ENCODE measurements around the gene LPIN1.

Gene LPIN1

GRCh38 chr2:11861044-11861443 lies 114.6 kb downstream of the LPIN1 start:
- H3K4me3 ChIP-seq (ENCODE audit: low read length): no peak overlapping the region
- no peak for TF ChIP-seq CTCF (conservative IDR thresholded peaks at IDR 0.05; ENCODE audit: low read length)
- DNase-seq (ENCODE audit: low read depth): no peak

- H3K4me3 ChIP-seq (ENCODE audit: low read length): no peak overlapping the region
- DNase-seq (ENCODE audit: low read depth): no peak
- no peak for TF ChIP-seq CTCF (conservative IDR thresholded peaks at IDR 0.05; ENCODE audit: low read length)
Observed at GRCh38 chr2:11862049-11862448, 115.6 kb downstream of the LPIN1 start.

GRCh38 chr2:11863103-11863502 lies 116.7 kb downstream of the LPIN1 start:
- TF ChIP-seq CTCF (conservative IDR thresholded peaks at IDR 0.05; ENCODE audit: low read length): no peak
- H3K4me3 ChIP-seq (ENCODE audit: low read length): no peak overlapping the region
- no peak for DNase-seq (ENCODE audit: low read depth)

- H3K4me3 ChIP-seq (ENCODE audit: low read length): peak overlapping the region; percentile 47
- DNase-seq (ENCODE audit: low read depth): peak; percentile 93
Observed at GRCh38 chr2:11863513-11864328, 117.3 kb downstream of the LPIN1 start.

GRCh38 chr2:11864724-11865123 lies 118.3 kb downstream of the LPIN1 start:
- H3K4me3 ChIP-seq (ENCODE audit: low read length): no peak overlapping the region
- TF ChIP-seq CTCF (conservative IDR thresholded peaks at IDR 0.05; ENCODE audit: low read length): no peak
- DNase-seq (ENCODE audit: low read depth): no peak

More at GRCh38 chr2:11863513-11864328, 117.3 kb downstream of the LPIN1 start:
- peak; percentile 97 for TF ChIP-seq CTCF (conservative IDR thresholded peaks at IDR 0.05; ENCODE audit: low read length)

- DNase-seq (ENCODE audit: low read depth): no peak
- no peak overlapping the region for H3K4me3 ChIP-seq (ENCODE audit: low read length)
- no peak for TF ChIP-seq CTCF (conservative IDR thresholded peaks at IDR 0.05; ENCODE audit: low read length)
Observed at GRCh38 chr2:11865378-11865777, 118.9 kb downstream of the LPIN1 start.

GRCh38 chr2:11865805-11866204 lies 119.4 kb downstream of the LPIN1 start:
- TF ChIP-seq CTCF (conservative IDR thresholded peaks at IDR 0.05; ENCODE audit: low read length): no peak
- H3K4me3 ChIP-seq (ENCODE audit: low read length): no peak overlapping the region
- no peak for DNase-seq (ENCODE audit: low read depth)
